HepG2 (cell line): ENCODE data around the gene GRB2. TPM values are rescaled to one million over a fixed set of nuclear protein-coding genes. Genes with fewer than 3 reads are reported as not detected.

Experiments used
- ELK4 ChIP-seq: sonication (generic); formaldehyde crosslinking; IDR thresholded peaks from 2 replicates; pipeline ENCODE4 v1.9.0; 2021; ENCODE audit warnings: missing genetic modification reagents, borderline replicate concordance
- GATAD1 ChIP-seq: IDR thresholded peaks from 2 replicates; pipeline ENCODE4 v1.6.1; 2016; ENCODE audit warnings: missing genetic modification reagents, missing compliant biosample characterization
- GRHL1 ChIP-seq: sonication (generic); formaldehyde crosslinking; conservative IDR thresholded peaks from 2 replicates; pipeline ENCODE4 v1.8.0; 2022; ENCODE audit warnings: missing genetic modification reagents
- NFIB ChIP-seq: sonication (generic); formaldehyde crosslinking; IDR thresholded peaks from 2 replicates; pipeline ENCODE4 v1.9.0; 2021; ENCODE audit warnings: missing genetic modification reagents, mild to moderate bottlenecking, borderline replicate concordance
- PHF20 ChIP-seq: sonication (generic); formaldehyde crosslinking; IDR thresholded peaks from 2 replicates; pipeline ENCODE4 v1.5.0; 2020; ENCODE audit warnings: mild to moderate bottlenecking, missing genetic modification reagents
- REXO4 ChIP-seq: sonication (generic); formaldehyde crosslinking; IDR thresholded peaks from 2 replicates; pipeline ENCODE4 v1.8.0; 2022; ENCODE audit warnings: missing genetic modification reagents, mild to moderate bottlenecking, borderline replicate concordance
- RXRB ChIP-seq: IDR thresholded peaks from 2 replicates; pipeline ENCODE4 v1.6.1; 2016; ENCODE audit warnings: borderline replicate concordance, missing genetic modification reagents, missing compliant biosample characterization
- USF2 ChIP-seq, 2 experiments: sonication (generic) in 1 of 2; formaldehyde crosslinking in 1 of 2; IDR thresholded peaks; 2 replicates each; pipeline versions ENCODE4 v1.5.1 to v1.6.1; 2011 to 2020; ENCODE audit warnings: borderline replicate concordance in 1 of 2, low read depth in 1 of 2, low read length in 1 of 2, mild to moderate bottlenecking in 1 of 2, missing genetic modification reagents in 1 of 2, moderate library complexity in 1 of 2
- ZNF574 ChIP-seq: sonication (generic); formaldehyde crosslinking; IDR thresholded peaks from 2 replicates; pipeline ENCODE4 v1.4.0; 2020; ENCODE audit warnings: missing genetic modification reagents
- ZNF646 ChIP-seq: sonication (generic); formaldehyde crosslinking; IDR thresholded peaks from 2 replicates; pipeline ENCODE4 v1.9.0; 2021; ENCODE audit warnings: mild to moderate bottlenecking, missing genetic modification reagents
- ZNF740 ChIP-seq: sonication (generic); formaldehyde crosslinking; IDR thresholded peaks from 2 replicates; pipeline ENCODE4 v1.4.0; 2020; ENCODE audit warnings: missing genetic modification reagents
- ZSCAN9 ChIP-seq: IDR thresholded peaks from 2 replicates; pipeline ENCODE4 v1.6.1; 2016; ENCODE audit warnings: borderline replicate concordance
- polyA plus RNA-seq, 8 experiments: library from polyadenylated mRNA; depleted of rRNA in 3 of 8; stranded (reverse) in 7 of 8; unstranded in 1 of 8; fragments of >200 nt; fragmentation: Illumina TruSeq in 4 of 8; extraction: Trizol in 4 of 8; gene quantifications; 2 replicates each; pipeline versions ENCODE4 v1.2.1 to v1.2.3, GENCODE V29; 2011 to 2016; ENCODE audit warnings: low read depth in 4 of 8, missing spikeins in 1 of 8, mixed read lengths in 1 of 8; ENCODE audit not compliant: insufficient read depth in 1 of 8
- total RNA-seq, 5 experiments: library from RNA; depleted of rRNA; stranded (reverse); fragments of >200 nt; fragmentation: Illumina TruSeq; extraction: Trizol; gene quantifications; 2 replicates each; pipeline ENCODE4 v1.2.3, GENCODE V29; 2016; ENCODE audit warnings: low read depth in 1 of 5

The GRB2 gene
- total and polyA plus RNA-seq, 2 of the 13 experiments (the other 11 are each of a cell fraction or from before 2014, with no cell fraction given), result 84.6 to 92.3 TPM

- TF ChIP-seq ZSCAN9 (peak; percentile 51; the same call in 1 of the 2 replicates), USF2 (IDR thresholded peaks at IDR 0.05; ENCODE audit: low read depth, low read length) (no peak), USF2 (CRISPR knock-in tag; IDR thresholded peaks at IDR 0.05; ENCODE audit: borderline replicate concordance) (no peak), RXRB (CRISPR knock-in tag) (peak; percentile 86), NFIB (no peak), REXO4 (no peak), PHF20 (CRISPR knock-in tag) (peak; percentile 72; the same call in 1 of the 2 replicates), ZNF740 (no peak), ZNF574 (CRISPR knock-in tag) (peak; percentile 95), ZNF646 (CRISPR knock-in tag) (no peak), GATAD1 (CRISPR knock-in tag) (peak; percentile 81), ELK4 (CRISPR knock-in tag) (no peak), GRHL1 (CRISPR knock-in tag) (no peak)
These were observed 116.2 kb downstream of the GRB2 start, which contains the start of gene SLC25A19 (continued) for GRCh38 chr17:75289115-75289831.
